Gastroesophageal sphincter (tissue), 4 donors: ENCODE data around the gene FBXO31. TPM values are rescaled to one million over a fixed set of nuclear protein-coding genes. Genes with fewer than 3 reads are reported as not detected.
A peak's percentile ranks its signal among the peaks of the same experiment; 100 is the strongest.

Experiments used
- ATAC-seq: fragments of 150-250 bp; one replicate; pipeline ENCODE4 v1.9.1; 2016; ENCODE audit warnings: mild to moderate bottlenecking, moderate library complexity
- H3K27ac ChIP-seq, 4 donors: fragments of 200-600 bp; sonication (generic) in 3 of 4; 1 replicate in 3 of 4; 2 replicates in 1 of 4; pipeline ENCODE4 v1.5.1; 2016 to 2019
- H3K27me3 ChIP-seq: fragments of 200-600 bp; sonication (generic); one replicate; pipeline ENCODE4 v1.5.1; 2019
- H3K36me3 ChIP-seq, 2 donors: fragments of 200-600 bp; sonication (generic); one replicate each; pipeline ENCODE4 v1.5.1; 2019; ENCODE audit warnings: control low read depth in 1 of 2
- H3K4me1 ChIP-seq, 3 donors: fragments of 200-600 bp; sonication (generic); 1 replicate in 2 of 3; 2 replicates in 1 of 3; pipeline ENCODE4 v1.5.1; 2016 to 2019; ENCODE audit warnings: control low read depth in 2 of 3
- H3K4me3 ChIP-seq, 2 donors: fragments of 200-600 bp; sonication (generic); one replicate each; pipeline ENCODE4 v1.5.1; 2019; ENCODE audit warnings: mild to moderate bottlenecking in 1 of 2, moderate library complexity in 1 of 2
- H3K9me3 ChIP-seq, 3 donors: fragments of 200-600 bp; sonication (generic); one replicate each; pipeline ENCODE4 v1.5.1; 2017 to 2019; ENCODE audit warnings: control low read depth in 2 of 3
- CTCF ChIP-seq, 4 experiments: fragments of 200-600 bp in 2 of 4; fragments of 450-650 bp in 2 of 4; sonication (generic) in 1 of 4; IDR thresholded peaks; one replicate each; pipeline ENCODE4 v1.5.1; 2017 to 2019; ENCODE audit warnings: antibody characterized with exemption in 4 of 4, mild to moderate bottlenecking in 2 of 4, moderate library complexity in 2 of 4
- EP300 ChIP-seq: sonication (generic); formaldehyde crosslinking; IDR thresholded peaks from one replicate; pipeline ENCODE4 v1.6.1; 2017; ENCODE audit warnings: antibody characterized with exemption, mild to moderate bottlenecking
- POLR2A ChIP-seq, 2 donors: fragments of 450-650 bp; IDR thresholded peaks; one replicate each; pipeline ENCODE4 v1.6.1; 2017; ENCODE audit warnings: antibody characterized with exemption in 2 of 2, mild to moderate bottlenecking in 2 of 2, moderate library complexity in 1 of 2
- POLR2AphosphoS5 ChIP-seq: sonication (generic); formaldehyde crosslinking; IDR thresholded peaks from one replicate; pipeline ENCODE4 v1.6.1; 2017; ENCODE audit warnings: antibody characterized with exemption
- WGBS, 2 donors: methylation state at CpG; one replicate each; pipeline ENCODE4 v1.1.5; 2018; ENCODE audit warnings: low coverage in 1 of 2; 5-methylcytosine and 5-hydroxymethylcytosine counted together
- total RNA-seq, 4 donors: library from RNA; depleted of rRNA; stranded (reverse); fragments of >200 nt; gene quantifications; one replicate each; pipeline ENCODE4 v1.1.0, GENCODE V29; 2016

FBXO31 gene
- total RNA-seq, 4 donors from 2014 or later, result 69.2 to 141 (median 85.1) TPM

GRCh38 chr16:87409781-87410180 is 26.2 kb upstream of the FBXO31 start:
- Histone ChIP-seq H3K36me3 (peaks cover 0 to 99% of the 10 kb centered on the region in 2 donors), H3K27ac (no peak overlapping the region), H3K4me1 (no peaks in the 10 kb centered on the region), H3K4me3 (no peak overlapping the region), H3K9me3 (no peaks in the 10 kb centered on the region), H3K27me3 (no peaks in the 10 kb centered on the region)
- 93 to 100% methylated on average over 1 to 10 of the region's 13 CpGs for WGBS, 2 donors
- no peak for ATAC-seq
- no peak for TF ChIP-seq POLR2AphosphoS5
- TF ChIP-seq EP300, result no peak
- no peak for TF ChIP-seq POLR2A (IDR thresholded peaks at IDR 0.05)
- no peak for TF ChIP-seq CTCF (IDR thresholded peaks at IDR 0.05)

- H3K4me1 ChIP-seq, result no peaks in the 10 kb centered on the region
- H3K4me3 ChIP-seq, result no peak overlapping the region
- H3K9me3 ChIP-seq, result no peaks in the 10 kb centered on the region
- no peak for TF ChIP-seq POLR2AphosphoS5
- TF ChIP-seq EP300, result no peak
- no peak for TF ChIP-seq CTCF (IDR thresholded peaks at IDR 0.05)
- no peak for TF ChIP-seq POLR2A (IDR thresholded peaks at IDR 0.05)
- H3K36me3 ChIP-seq, result peaks cover 0 to 99% of the 10 kb centered on the region in 2 donors
- 82 to 93% methylated on average over 3 to 13 of the region's 13 CpGs for WGBS, 2 donors
- H3K27ac ChIP-seq, result no peak overlapping the region
- ATAC-seq, result no peak
- no peaks in the 10 kb centered on the region for H3K27me3 ChIP-seq
Observed at GRCh38 chr16:87409153-87409552, 25.6 kb upstream of the FBXO31 start.

GRCh38 chr16:87407511-87408112 is 24.0 kb upstream of the FBXO31 start:
- H3K27ac ChIP-seq, result peak overlapping the region in 3 of 4 donors; percentile 45 to 53 (median 49)
- TF ChIP-seq CTCF (IDR thresholded peaks at IDR 0.05), result no peak
- TF ChIP-seq POLR2AphosphoS5, result peak; percentile 61
- 69 to 84% methylated on average over 15 to 22 of the region's 26 CpGs for WGBS, 2 donors

GRCh38 chr16:87406495-87407088 is 23.0 kb upstream of the FBXO31 start:
- no peak for TF ChIP-seq CTCF (IDR thresholded peaks at IDR 0.05)
- no peak for TF ChIP-seq POLR2AphosphoS5
- TF ChIP-seq POLR2A (IDR thresholded peaks at IDR 0.05), result no peak
- no peak for TF ChIP-seq EP300
- Histone ChIP-seq H3K9me3 (no peaks in the 10 kb centered on the region), H3K4me1 (no peaks in the 10 kb centered on the region), H3K36me3 (peaks cover 0 to 99% of the 10 kb centered on the region in 2 donors), H3K27ac (peak overlapping the region in 2 of 4 donors; percentile 45 to 53), H3K27me3 (no peaks in the 10 kb centered on the region), H3K4me3 (no peak overlapping the region)
- ATAC-seq, result no peak
- 80 to 81% methylated on average over 3 to 14 of the region's 14 CpGs for WGBS, 2 donors

More at GRCh38 chr16:87407511-87408112, 24.0 kb upstream of the FBXO31 start:
- H3K4me1 ChIP-seq, result no peaks in the 10 kb centered on the region
- peaks cover 0 to 99% of the 10 kb centered on the region in 2 donors for H3K36me3 ChIP-seq
- no peak overlapping the region for H3K4me3 ChIP-seq
- ATAC-seq, result peak; percentile 70
- no peaks in the 10 kb centered on the region for H3K27me3 ChIP-seq
- H3K9me3 ChIP-seq, result no peaks in the 10 kb centered on the region
